Muscle layer of colon (tissue), 2 donors: ENCODE results near the gene EPS8L2.
"Not testable (repeated sequence)": the region's sequence is repeated elsewhere in the genome, so short reads cannot be mapped to it uniquely, and the experiment has no call there.

Experiments
- H3K27ac ChIP-seq: one replicate; pipeline ENCODE4 v1.7.0; 2013; ENCODE audit warnings: low read depth, mild to moderate bottlenecking, low read length, moderate library complexity
- H3K27me3 ChIP-seq, 2 donors: one replicate each; pipeline ENCODE4 v1.7.0; 2013; ENCODE audit warnings: low read length in 2 of 2, mild to moderate bottlenecking in 2 of 2; ENCODE audit not compliant: insufficient read depth in 2 of 2, control insufficient read depth in 1 of 2
- H3K36me3 ChIP-seq: one replicate; pipeline ENCODE4 v1.7.0; 2013; ENCODE audit warnings: mild to moderate bottlenecking, low read length; ENCODE audit not compliant: insufficient read depth
- H3K4me1 ChIP-seq: one replicate; pipeline ENCODE4 v1.7.0; 2013; ENCODE audit warnings: mild to moderate bottlenecking, low read length; ENCODE audit not compliant: insufficient read depth
- H3K4me3 ChIP-seq, 2 donors: one replicate each; pipeline ENCODE4 v1.7.0; 2013; ENCODE audit warnings: low read length in 2 of 2, low read depth in 1 of 2, mild to moderate bottlenecking in 1 of 2, moderate library complexity in 1 of 2
- H3K9ac ChIP-seq: one replicate; pipeline ENCODE4 v1.7.0; 2013; ENCODE audit warnings: low read length
- H3K9me3 ChIP-seq: one replicate; pipeline ENCODE4 v1.7.0; 2013; ENCODE audit warnings: mild to moderate bottlenecking, low read length
- donor health status: abdominal sarcoma.
- donor health status: Adenocarcinoma of cecum.

The EPS8L2 gene

GRCh38 chr11:724049-724777, 18.2 kb downstream of the EPS8L2 start:
- Histone ChIP-seq H3K9ac (no peak overlapping the region), H3K27me3 (peaks cover 5 to 81% of the 10 kb centered on the region in 2 donors), H3K27ac (no peak overlapping the region), H3K4me1 (no peaks in the 10 kb centered on the region), H3K4me3 (no peak overlapping the region), H3K9me3 (no peaks in the 10 kb centered on the region), H3K36me3 (no peaks in the 10 kb centered on the region)

DNA sequence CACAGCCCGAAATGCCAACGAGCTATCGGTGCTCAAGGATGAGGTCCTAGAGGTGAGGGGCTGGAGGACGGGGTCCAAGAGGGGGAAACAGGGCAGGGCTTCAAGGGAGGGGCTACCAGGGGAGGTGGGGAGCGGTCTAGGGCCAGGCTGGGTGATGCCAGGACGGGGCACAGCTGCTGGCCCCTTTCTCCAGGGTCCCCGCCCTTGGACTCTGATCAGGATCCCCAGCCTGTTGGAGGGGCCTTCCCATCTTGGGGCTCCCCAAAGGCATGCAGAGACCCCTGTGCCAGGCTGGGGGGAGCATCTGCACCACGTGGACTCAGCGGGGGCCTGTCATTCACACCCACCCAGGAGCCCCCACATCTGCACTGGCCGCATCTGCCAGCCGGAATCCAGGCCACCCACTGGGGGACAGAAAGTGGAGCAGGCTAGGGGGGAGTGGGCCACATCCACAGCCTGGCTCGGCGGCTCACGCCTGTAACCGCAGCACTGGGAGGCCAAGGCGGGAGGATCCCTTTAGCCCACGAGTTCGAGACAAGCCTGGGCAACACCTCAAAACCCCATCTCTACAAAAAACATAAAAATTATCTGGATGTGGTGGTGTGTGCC, 18.9 kb downstream of the EPS8L2 start:
- H3K4me1 ChIP-seq: no peaks in the 10 kb centered on the region
- H3K9ac ChIP-seq: no peak overlapping the region
- no peaks in the 10 kb centered on the region for H3K36me3 ChIP-seq
- H3K27ac ChIP-seq: no peak overlapping the region
- H3K9me3 ChIP-seq: no peaks in the 10 kb centered on the region
- H3K4me3 ChIP-seq: no peak overlapping the region
- H3K27me3 ChIP-seq: peaks cover 5 to 85% of the 10 kb centered on the region in 2 donors

DNA sequence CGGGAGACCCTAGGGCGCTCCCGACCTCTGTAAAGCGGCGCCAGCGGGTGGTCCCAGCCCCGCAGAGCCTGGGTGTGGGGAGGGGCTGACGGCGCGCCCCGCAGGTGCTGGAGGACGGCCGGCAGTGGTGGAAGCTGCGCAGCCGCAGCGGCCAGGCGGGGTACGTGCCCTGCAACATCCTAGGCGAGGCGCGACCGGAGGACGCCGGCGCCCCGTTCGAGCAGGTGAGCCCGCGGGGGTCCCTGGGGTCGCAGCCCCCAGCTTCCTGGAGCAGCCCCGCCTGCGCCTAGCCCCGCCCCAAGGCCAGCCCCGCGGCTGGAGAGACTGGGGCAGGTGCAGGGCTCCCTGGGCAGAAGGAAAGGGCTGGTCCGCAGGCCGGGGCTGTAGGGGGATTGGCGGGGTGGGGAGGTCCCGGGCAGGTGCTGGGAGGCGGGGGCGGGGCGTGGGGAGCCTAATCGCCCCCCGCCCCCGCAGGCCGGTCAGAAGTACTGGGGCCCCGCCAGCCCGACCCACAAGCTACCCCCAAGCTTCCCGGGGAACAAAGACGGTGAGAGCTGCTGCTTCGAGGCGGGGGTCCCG, 19.7 kb downstream of the EPS8L2 start:
- H3K4me1 ChIP-seq: no peaks in the 10 kb centered on the region
- H3K9me3 ChIP-seq: no peaks in the 10 kb centered on the region
- no peak overlapping the region for H3K9ac ChIP-seq
- no peak overlapping the region for H3K27ac ChIP-seq
- no peak overlapping the region for H3K4me3 ChIP-seq
- peaks cover 5 to 77% of the 10 kb centered on the region in 2 donors for H3K27me3 ChIP-seq
- H3K36me3 ChIP-seq: no peaks in the 10 kb centered on the region

- peak overlapping the region in 1 of 2 donors; percentile 4 for H3K4me3 ChIP-seq
- H3K9ac ChIP-seq: no peak overlapping the region
Measured at GRCh38 chr11:726278-727220, 20.5 kb downstream of the EPS8L2 start.

DNA sequence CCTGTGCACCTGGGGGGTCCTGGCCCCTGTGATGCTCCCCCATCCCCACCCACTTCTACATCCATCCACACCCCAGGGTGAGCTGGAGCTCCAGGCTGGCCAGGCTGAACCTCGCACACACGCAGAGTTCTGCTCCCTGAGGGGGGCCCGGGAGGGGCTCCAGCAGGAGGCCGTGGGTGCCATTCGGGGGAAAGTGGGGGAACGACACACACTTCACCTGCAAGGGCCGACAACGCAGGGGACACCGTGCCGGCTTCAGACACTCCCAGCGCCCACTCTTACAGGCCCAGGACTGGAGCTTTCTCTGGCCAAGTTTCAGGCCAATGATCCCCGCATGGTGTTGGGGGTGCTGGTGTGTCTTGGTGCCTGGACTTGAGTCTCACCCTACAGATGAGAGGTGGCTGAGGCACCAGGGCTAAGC, 21.3 kb downstream of the EPS8L2 start:
- no peak overlapping the region for H3K9ac ChIP-seq

More at GRCh38 chr11:726278-727220, 20.5 kb downstream of the EPS8L2 start:
- Histone ChIP-seq H3K4me1 (no peaks in the 10 kb centered on the region), H3K27ac (no peak overlapping the region), H3K36me3 (no peaks in the 10 kb centered on the region), H3K9me3 (no peaks in the 10 kb centered on the region), H3K27me3 (peaks cover 5 to 68% of the 10 kb centered on the region in 2 donors)

GRCh38 chr11:727859-728748, 22.1 kb downstream of the EPS8L2 start:
- H3K4me1 ChIP-seq: no peaks in the 10 kb centered on the region
- H3K36me3 ChIP-seq: no peaks in the 10 kb centered on the region
- no peaks in the 10 kb centered on the region for H3K9me3 ChIP-seq
- no peak overlapping the region for H3K9ac ChIP-seq
- H3K4me3 ChIP-seq: no peak overlapping the region
- H3K27ac ChIP-seq: no peak overlapping the region
- H3K27me3 ChIP-seq: peaks cover 5 to 58% of the 10 kb centered on the region in 2 donors

More for the DNA sequence above, 21.3 kb downstream of the EPS8L2 start:
- no peak overlapping the region for H3K4me3 ChIP-seq
- no peaks in the 10 kb centered on the region for H3K36me3 ChIP-seq
- no peak overlapping the region for H3K27ac ChIP-seq
- H3K27me3 ChIP-seq: peaks cover 5 to 61% of the 10 kb centered on the region in 2 donors
- no peaks in the 10 kb centered on the region for H3K9me3 ChIP-seq
- H3K4me1 ChIP-seq: no peaks in the 10 kb centered on the region

DNA sequence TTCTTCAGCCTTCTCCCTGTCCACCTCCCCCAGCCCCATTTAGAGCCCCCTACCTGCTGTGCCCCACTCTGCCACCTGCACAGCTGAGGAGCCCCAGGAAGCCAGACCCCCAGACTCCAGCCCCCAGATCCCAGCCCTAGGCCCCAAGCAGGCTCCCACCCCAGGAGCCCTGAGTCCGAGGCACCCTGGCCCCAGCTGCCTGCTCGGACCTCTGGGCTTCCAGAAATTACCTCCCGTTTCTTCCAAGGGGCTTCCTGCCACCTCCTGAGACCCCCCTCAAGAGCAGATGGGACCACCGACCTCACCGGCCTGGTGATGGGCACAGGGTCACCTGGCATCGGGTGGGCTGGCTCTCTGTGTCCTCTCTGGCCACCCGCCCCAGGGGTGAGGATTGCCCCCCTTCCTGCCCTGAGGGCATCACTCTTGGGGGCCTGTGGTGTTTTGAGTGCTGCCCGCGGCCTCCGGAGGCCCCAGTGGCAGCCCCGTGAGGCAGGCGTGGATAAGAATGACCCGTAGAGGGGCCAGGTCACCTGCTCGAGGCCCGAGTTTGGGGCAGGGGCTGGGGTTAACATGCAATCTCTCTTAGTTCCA, 23.0 kb downstream of the EPS8L2 start:
- no peaks in the 10 kb centered on the region for H3K4me1 ChIP-seq
- H3K4me3 ChIP-seq: no peak overlapping the region
- no peaks in the 10 kb centered on the region for H3K9me3 ChIP-seq
- H3K9ac ChIP-seq: no peak overlapping the region
- H3K27ac ChIP-seq: no peak overlapping the region
- H3K36me3 ChIP-seq: no peaks in the 10 kb centered on the region
- peaks cover 2 to 55% of the 10 kb centered on the region in 2 donors for H3K27me3 ChIP-seq

DNA sequence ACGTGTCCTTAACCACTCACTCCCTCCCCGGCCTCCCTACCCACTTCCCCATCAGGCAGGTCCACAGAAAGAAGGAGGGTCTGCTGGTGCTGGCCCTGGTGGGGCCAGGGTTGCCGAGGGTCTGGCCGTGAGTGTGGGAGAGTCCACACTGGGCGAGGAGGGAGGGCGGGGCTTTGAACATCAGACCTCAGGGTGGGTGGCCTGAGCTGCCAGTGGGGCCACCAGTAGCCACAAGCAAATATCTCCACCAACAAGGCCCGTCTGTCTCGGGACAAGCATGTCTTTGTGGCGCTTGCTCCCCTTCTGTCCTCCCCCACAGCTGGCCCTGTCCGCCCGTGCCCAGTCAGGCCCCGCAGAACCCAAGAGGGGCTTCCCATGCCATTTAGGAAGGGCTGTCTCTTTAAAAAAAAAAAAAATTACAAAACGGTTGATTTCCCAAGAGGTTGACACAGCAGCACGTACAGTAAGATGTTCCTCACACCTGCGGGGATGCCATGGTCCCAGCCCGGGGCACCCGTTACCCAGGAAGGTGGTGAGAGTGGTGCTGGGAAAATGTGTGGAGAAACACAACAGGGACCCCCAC, 23.6 kb downstream of the EPS8L2 start:
- Histone ChIP-seq H3K27me3 (peaks cover 0 to 49% of the 10 kb centered on the region in 2 donors), H3K9me3 (no peaks in the 10 kb centered on the region), H3K27ac (no peak overlapping the region), H3K9ac (no peak overlapping the region), H3K4me1 (no peaks in the 10 kb centered on the region), H3K36me3 (no peaks in the 10 kb centered on the region), H3K4me3 (no peak overlapping the region)

DNA sequence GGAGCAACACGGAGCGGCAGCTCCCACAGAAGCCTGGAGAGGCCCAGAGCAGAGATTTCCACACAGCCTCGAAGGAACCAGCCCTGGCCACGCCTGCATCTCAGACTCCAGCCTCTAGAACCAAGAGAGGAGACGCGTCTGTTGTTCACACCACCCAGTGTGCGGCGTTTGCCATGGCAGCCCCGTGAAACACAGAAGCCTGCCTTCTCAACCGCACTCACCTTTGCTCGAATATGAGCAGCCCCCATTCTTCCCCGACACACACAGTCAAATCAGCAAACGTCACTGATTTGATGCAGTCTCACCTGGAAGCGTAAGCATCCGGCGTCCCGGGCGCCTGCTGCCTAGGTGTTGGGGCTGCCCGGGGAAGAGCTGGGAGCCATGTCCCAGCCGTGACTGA, 27.0 kb downstream of the EPS8L2 start:
- no peaks in the 10 kb centered on the region for H3K36me3 ChIP-seq
- no peak overlapping the region for H3K9ac ChIP-seq
- no peak overlapping the region for H3K27ac ChIP-seq
- peaks cover 0 to 17% of the 10 kb centered on the region in 2 donors for H3K27me3 ChIP-seq
- H3K4me3 ChIP-seq: no peak overlapping the region
- H3K9me3 ChIP-seq: no peaks in the 10 kb centered on the region
- H3K4me1 ChIP-seq: no peaks in the 10 kb centered on the region

GRCh38 chr11:734541-734940, 28.5 kb downstream of the EPS8L2 start:
- not testable (repeated sequence) for H3K27ac ChIP-seq, H3K4me1 ChIP-seq, H3K9me3 ChIP-seq, H3K9ac ChIP-seq, H3K27me3 ChIP-seq, H3K4me3 ChIP-seq, H3K36me3 ChIP-seq
